A673 (cell line): ENCODE results near the gene SYNDIG1L.

Experiments used
- CTCF ChIP-seq: fragments of 300-800, 200-600 bp; sonication (generic); conservative IDR thresholded peaks from 2 replicates; pipeline ENCODE4 v1.5.1; 2017; ENCODE audit warnings: low read depth, mild to moderate bottlenecking, antibody characterized with exemption, low read length, moderate library complexity, mixed read lengths
- EZH2 ChIP-seq: fragments of 200-600 bp; sonication (generic); IDR thresholded peaks from 2 replicates; pipeline ENCODE4 v1.6.1; 2017; ENCODE audit warnings: borderline replicate concordance, low read depth, mild to moderate bottlenecking, mixed read lengths, antibody characterized with exemption, low read length; ENCODE audit not compliant: poor library complexity, severe bottlenecking

GRCh38 chr14:74407021-74407800 lies 18.8 kb downstream of the SYNDIG1L start:
- no peak for TF ChIP-seq CTCF
- no peak for TF ChIP-seq EZH2
